Keratinocyte (primary cell): ENCODE data around the gene NLRP14.

ENCODE experiments used
- EZH2 ChIP-seq: IDR thresholded peaks from one replicate; pipeline ENCODE4 v1.6.1; 2012; ENCODE audit warnings: inconsistent platforms, mild to moderate bottlenecking, low read length, moderate library complexity
- TF ChIP-seq, protein P1 (sequence below), 3 experiments: IDR thresholded peaks in 1 of 3; conservative IDR thresholded peaks in 1 of 3; optimal IDR thresholded peaks in 1 of 3; 2 replicates in 2 of 3; 3 replicates in 1 of 3; pipeline versions ENCODE3 to v1.5.1; 2011; ENCODE audit warnings: low read length in 3 of 3, mild to moderate bottlenecking in 3 of 3, moderate library complexity in 2 of 3, control low read depth in 1 of 3, inconsistent platforms in 1 of 3; ENCODE audit not compliant: insufficient read depth in 2 of 3; ENCODE audit errors: extremely low read depth in 1 of 3

DNA sequence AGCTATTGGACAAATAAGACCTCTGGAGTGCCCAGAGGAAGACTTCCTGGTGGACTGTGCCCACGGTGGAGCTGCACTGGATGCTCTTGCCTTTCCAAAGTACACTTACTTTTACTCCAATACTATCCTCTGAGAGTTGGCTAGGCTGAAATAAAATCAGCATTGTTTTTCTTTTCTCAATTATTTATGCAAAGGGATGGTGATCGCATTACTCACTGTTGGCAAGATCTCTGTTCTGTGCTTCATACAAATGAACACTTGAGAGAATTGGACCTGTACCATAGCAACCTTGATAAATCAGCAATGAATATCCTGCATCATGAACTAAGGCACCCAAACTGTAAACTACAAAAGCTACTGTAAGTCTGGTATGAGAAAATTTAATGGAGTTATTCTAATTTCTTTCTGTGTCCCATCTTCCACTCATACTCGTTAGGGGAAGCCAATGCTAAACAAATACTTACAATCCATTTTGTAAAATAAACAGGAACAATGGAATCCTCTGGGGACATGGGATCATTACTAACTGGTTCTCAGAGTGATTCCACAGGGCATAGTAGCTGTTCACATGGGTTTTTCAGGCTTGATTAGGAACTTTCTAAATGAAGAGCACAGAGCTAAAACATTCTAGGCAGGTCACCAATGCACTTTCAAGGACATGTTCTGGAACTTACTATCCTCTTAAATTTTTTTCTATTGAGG is 26.3 kb downstream of the NLRP14 start:
- TF ChIP-seq, protein P1, sequence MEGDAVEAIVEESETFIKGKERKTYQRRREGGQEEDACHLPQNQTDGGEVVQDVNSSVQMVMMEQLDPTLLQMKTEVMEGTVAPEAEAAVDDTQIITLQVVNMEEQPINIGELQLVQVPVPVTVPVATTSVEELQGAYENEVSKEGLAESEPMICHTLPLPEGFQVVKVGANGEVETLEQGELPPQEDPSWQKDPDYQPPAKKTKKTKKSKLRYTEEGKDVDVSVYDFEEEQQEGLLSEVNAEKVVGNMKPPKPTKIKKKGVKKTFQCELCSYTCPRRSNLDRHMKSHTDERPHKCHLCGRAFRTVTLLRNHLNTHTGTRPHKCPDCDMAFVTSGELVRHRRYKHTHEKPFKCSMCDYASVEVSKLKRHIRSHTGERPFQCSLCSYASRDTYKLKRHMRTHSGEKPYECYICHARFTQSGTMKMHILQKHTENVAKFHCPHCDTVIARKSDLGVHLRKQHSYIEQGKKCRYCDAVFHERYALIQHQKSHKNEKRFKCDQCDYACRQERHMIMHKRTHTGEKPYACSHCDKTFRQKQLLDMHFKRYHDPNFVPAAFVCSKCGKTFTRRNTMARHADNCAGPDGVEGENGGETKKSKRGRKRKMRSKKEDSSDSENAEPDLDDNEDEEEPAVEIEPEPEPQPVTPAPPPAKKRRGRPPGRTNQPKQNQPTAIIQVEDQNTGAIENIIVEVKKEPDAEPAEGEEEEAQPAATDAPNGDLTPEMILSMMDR (optimal IDR thresholded peaks at IDR 0.05 in 1 of 3, IDR thresholded peaks at IDR 0.05 in 1 of 3, conservative IDR thresholded peaks at IDR 0.05 in 1 of 3; ENCODE audit: extremely low read depth in 1 of 3, insufficient read depth in 2 of 3, low read length in 3 of 3): no peak
- no peak for TF ChIP-seq EZH2
